Spleen (tissue), 7 donors: ENCODE results near the gene DDX54.

Experiments used
- CTCF ChIP-seq, 11 experiments: fragments of 200-600 bp in 7 of 11; fragments of 450-650 bp in 4 of 11; sonication (generic) in 4 of 11; IDR thresholded peaks in 8 of 11; conservative IDR thresholded peaks in 3 of 11; 1 replicate in 7 of 11; 2 replicates in 4 of 11; pipeline versions ENCODE4 v1.4.0 to v1.8.0; 2016 to 2021; ENCODE audit warnings: antibody characterized with exemption in 11 of 11, inconsistent platforms in 4 of 11, mild to moderate bottlenecking in 1 of 11
- POLR2A ChIP-seq, 3 donors: fragments of 450-650 bp; IDR thresholded peaks; one replicate each; pipeline ENCODE4 v1.5.1; 2017; ENCODE audit warnings: antibody characterized with exemption in 3 of 3, mild to moderate bottlenecking in 1 of 3
- donor health status: DM: no; HTN: no; CAD: no; lungs with moderate emphysema.
- donor health status: DM: no; HTN: no; CAD: no.
- donor health status: DM: no; HTN: no; CAD: no.

DNA sequence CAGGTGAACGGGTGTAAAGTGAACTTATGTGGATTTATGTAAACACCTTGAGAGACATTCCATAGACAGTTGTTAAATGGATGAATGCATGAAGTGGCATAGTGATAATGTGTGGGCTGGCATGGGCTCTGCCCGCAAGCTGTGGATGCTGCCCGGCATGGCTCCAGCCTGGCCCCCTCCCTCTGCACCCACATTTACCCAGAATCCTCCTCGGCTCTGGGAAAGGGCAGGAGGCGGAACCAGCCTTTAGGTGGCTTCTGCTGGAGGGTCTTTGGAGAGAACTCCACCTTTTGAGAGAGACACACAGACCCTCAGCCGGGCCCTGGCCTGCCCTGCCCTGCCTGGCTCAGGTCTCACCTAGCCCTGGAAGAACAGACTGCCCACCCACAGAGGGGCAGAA is 68.4 kb downstream of the DDX54 start:
- TF ChIP-seq CTCF (IDR thresholded peaks at IDR 0.05 in 8 of 11, conservative IDR thresholded peaks at IDR 0.05 in 3 of 11) (no peak), POLR2A (IDR thresholded peaks at IDR 0.05) (no peak)
